ENCODE data around the gene C20orf204. TPM values are rescaled to one million over a fixed set of nuclear protein-coding genes. Genes with fewer than 3 reads are reported as not detected.

Gene C20orf204
- total RNA-seq, 3 donors from 2014 or later, result 2.6 to 3.9 (median 3.2) TPM

GRCh38 chr20:64075556-64075955, 39.6 kb downstream of the C20orf204 start:
- no peaks in the 10 kb centered on the region for H3K27me3 Mint-ChIP-seq (ENCODE audit: low read depth)

GRCh38 chr20:64076061-64076997, 40.3 kb downstream of the C20orf204 start:
- DNase-seq, result no peak
- no peak for ATAC-seq
- H3K4me3 Mint-ChIP-seq, result peak overlapping the region; percentile 16
- peaks cover 6% of the 10 kb centered on the region for H3K36me3 Mint-ChIP-seq (ENCODE audit: insufficient read depth)
- H3K4me1 Mint-ChIP-seq (ENCODE audit: low read depth), result peaks cover 25% of the 10 kb centered on the region
- H3K9me3 Mint-ChIP-seq, result no peaks in the 10 kb centered on the region
- H3K27me3 Mint-ChIP-seq (ENCODE audit: low read depth), result no peaks in the 10 kb centered on the region

More at GRCh38 chr20:64075556-64075955, 39.6 kb downstream of the C20orf204 start:
- Mint-ChIP-seq H3K4me1 (ENCODE audit: low read depth) (peaks cover 23% of the 10 kb centered on the region), H3K36me3 (ENCODE audit: insufficient read depth) (peaks cover 6% of the 10 kb centered on the region), H3K4me3 (no peak overlapping the region), H3K9me3 (no peaks in the 10 kb centered on the region)
- no peak for DNase-seq
- ATAC-seq, result no peak

- Mint-ChIP-seq H3K27me3 (ENCODE audit: low read depth) (no peaks in the 10 kb centered on the region), H3K4me3 (peak overlapping the region; percentile 86), H3K4me1 (ENCODE audit: low read depth) (peaks cover 28% of the 10 kb centered on the region), H3K36me3 (ENCODE audit: insufficient read depth) (peaks cover 6% of the 10 kb centered on the region), H3K9me3 (no peaks in the 10 kb centered on the region)
- DNase-seq (no peak), ATAC-seq (peak; percentile 11 to 13)
Measured at GRCh38 chr20:64077094-64077493, 41.1 kb downstream of the C20orf204 start.

GRCh38 chr20:64077541-64077875, 41.5 kb downstream of the C20orf204 start:
- Mint-ChIP-seq H3K27me3 (ENCODE audit: low read depth) (no peaks in the 10 kb centered on the region), H3K4me1 (ENCODE audit: low read depth) (peaks cover 29% of the 10 kb centered on the region), H3K36me3 (ENCODE audit: insufficient read depth) (peaks cover 6% of the 10 kb centered on the region), H3K9me3 (no peaks in the 10 kb centered on the region), H3K4me3 (peak overlapping the region; percentile 86)
- DNase-seq (no peak), ATAC-seq (peak in 1 of 2 donors; percentile 1)

GRCh38 chr20:64077876-64078551, 42.0 kb downstream of the C20orf204 start:
- H3K4me3 Mint-ChIP-seq, result peak overlapping the region; percentile 86
- ATAC-seq, result peak; percentile 25 to 27
- H3K36me3 Mint-ChIP-seq (ENCODE audit: insufficient read depth), result peaks cover 5% of the 10 kb centered on the region
- peaks cover 32% of the 10 kb centered on the region for H3K4me1 Mint-ChIP-seq (ENCODE audit: low read depth)
- H3K27me3 Mint-ChIP-seq (ENCODE audit: low read depth), result no peaks in the 10 kb centered on the region
- DNase-seq, result no peak
- H3K9me3 Mint-ChIP-seq, result no peaks in the 10 kb centered on the region

GRCh38 chr20:64078934-64079272, 42.9 kb downstream of the C20orf204 start:
- no peak for ATAC-seq
- DNase-seq, result no peak
- peaks cover 35% of the 10 kb centered on the region for H3K4me1 Mint-ChIP-seq (ENCODE audit: low read depth)

GRCh38 chr20:64079273-64080012, 43.5 kb downstream of the C20orf204 start, which contains the start of gene RGS19:
RGS19 (minus strand) TSS chr20:64079518; CDS start chr20:64076886, 2,632 bp downstream.
- Mint-ChIP-seq H3K4me3 (peak within 1 kb of the TSS; percentile 86), H3K4me1 (ENCODE audit: low read depth) (peaks cover 38% of the 10 kb centered on the region), H3K27me3 (ENCODE audit: low read depth) (peaks cover 2% of the 10 kb centered on the region), H3K9me3 (no peaks in the 10 kb centered on the region), H3K36me3 (ENCODE audit: insufficient read depth) (no peaks in the 10 kb centered on the region)
- ATAC-seq (peak; percentile 29 to 34), DNase-seq (peak; percentile 56)

More at GRCh38 chr20:64078934-64079272, 42.9 kb downstream of the C20orf204 start:
- Mint-ChIP-seq H3K9me3 (no peaks in the 10 kb centered on the region), H3K36me3 (ENCODE audit: insufficient read depth) (peaks cover 2% of the 10 kb centered on the region), H3K4me3 (peak overlapping the region; percentile 86), H3K27me3 (ENCODE audit: low read depth) (no peaks in the 10 kb centered on the region)

- Mint-ChIP-seq H3K9me3 (no peaks in the 10 kb centered on the region), H3K36me3 (ENCODE audit: insufficient read depth) (no peaks in the 10 kb centered on the region), H3K4me1 (ENCODE audit: low read depth) (peaks cover 39% of the 10 kb centered on the region), H3K4me3 (peak within 1 kb of the TSS; percentile 86), H3K27me3 (ENCODE audit: low read depth) (peaks cover 2% of the 10 kb centered on the region)
- peak; percentile 36 to 43 for ATAC-seq
- DNase-seq, result no peak
Measured at GRCh38 chr20:64080013-64080812, 44.2 kb downstream of the C20orf204 start, which contains the start of gene OPRL1. OPRL1 (plus strand) TSS chr20:64080082; CDS start chr20:64092721, 12,639 bp downstream.

GRCh38 chr20:64080813-64081623, 45.0 kb downstream of the C20orf204 start:
- Mint-ChIP-seq H3K9me3 (no peaks in the 10 kb centered on the region), H3K4me3 (peak overlapping the region; percentile 76), H3K4me1 (ENCODE audit: low read depth) (peaks cover 39% of the 10 kb centered on the region), H3K36me3 (ENCODE audit: insufficient read depth) (no peaks in the 10 kb centered on the region), H3K27me3 (ENCODE audit: low read depth) (peaks cover 2% of the 10 kb centered on the region)
- no peak for ATAC-seq
- no peak for DNase-seq

GRCh38 chr20:64081624-64081964, 45.6 kb downstream of the C20orf204 start:
- ATAC-seq (no peak), DNase-seq (no peak)
- H3K4me1 Mint-ChIP-seq (ENCODE audit: low read depth), result peaks cover 38% of the 10 kb centered on the region
- H3K27me3 Mint-ChIP-seq (ENCODE audit: low read depth), result peaks cover 2% of the 10 kb centered on the region
- H3K9me3 Mint-ChIP-seq, result no peaks in the 10 kb centered on the region
- H3K4me3 Mint-ChIP-seq, result peak overlapping the region; percentile 24
- no peaks in the 10 kb centered on the region for H3K36me3 Mint-ChIP-seq (ENCODE audit: insufficient read depth)

- no peaks in the 10 kb centered on the region for H3K9me3 Mint-ChIP-seq
- H3K36me3 Mint-ChIP-seq (ENCODE audit: insufficient read depth), result no peaks in the 10 kb centered on the region
- peaks cover 34% of the 10 kb centered on the region for H3K4me1 Mint-ChIP-seq (ENCODE audit: low read depth)
- H3K4me3 Mint-ChIP-seq, result peak overlapping the region; percentile 24
- ATAC-seq, result no peak
- DNase-seq, result no peak
- peaks cover 2% of the 10 kb centered on the region for H3K27me3 Mint-ChIP-seq (ENCODE audit: low read depth)
Measured at GRCh38 chr20:64082126-64082731, 46.2 kb downstream of the C20orf204 start.

GRCh38 chr20:64082820-64083377, 46.9 kb downstream of the C20orf204 start:
- Mint-ChIP-seq H3K4me1 (ENCODE audit: low read depth) (peaks cover 27% of the 10 kb centered on the region), H3K27me3 (ENCODE audit: low read depth) (peaks cover 2% of the 10 kb centered on the region), H3K36me3 (ENCODE audit: insufficient read depth) (no peaks in the 10 kb centered on the region), H3K9me3 (no peaks in the 10 kb centered on the region), H3K4me3 (peak overlapping the region; percentile 75)
- ATAC-seq, result no peak
- no peak for DNase-seq
